ENCODE data around the gene FBXO42. TPM values are rescaled to one million over a fixed set of nuclear protein-coding genes. Genes with fewer than 3 reads are reported as not detected.

Gene FBXO42
- polyA plus RNA-seq, 1 experiment, result 15.1 TPM

DNA sequence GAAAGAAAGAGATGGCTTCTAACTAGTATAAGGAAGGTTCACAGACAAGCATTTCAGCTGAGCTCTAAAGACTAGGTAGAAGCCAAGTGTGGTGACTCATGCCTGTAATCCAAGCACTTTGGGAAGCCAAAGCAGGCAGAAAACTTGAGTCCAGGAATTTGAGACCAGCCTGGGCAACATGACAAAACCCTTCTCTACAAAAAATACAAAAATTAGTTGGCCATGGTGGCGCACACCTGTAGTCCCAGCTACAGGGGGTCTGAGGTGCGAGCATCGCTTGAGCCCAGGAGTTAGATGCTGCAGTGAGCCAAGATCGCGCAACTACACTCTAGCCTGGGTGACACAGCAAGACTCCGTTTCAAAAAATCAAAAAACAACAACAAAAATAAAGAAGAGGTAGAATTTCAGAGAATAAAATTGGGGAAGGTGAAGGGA, 27.8 kb downstream of the FBXO42 start:
- H3K27me3 ChIP-seq (ENCODE audit: control insufficient read depth, insufficient read depth, low read length), result no peaks in the 10 kb centered on the region
- H3K9me3 ChIP-seq (ENCODE audit: control insufficient read depth, insufficient read depth, low read length), result no peaks in the 10 kb centered on the region
- ChIA-PET POLR2A (no interaction called here), CTCF (no interaction called here)
- H3K27ac ChIP-seq (ENCODE audit: low read depth, low read length), result peak overlapping the region; percentile 39
- TF ChIP-seq, protein P1, sequence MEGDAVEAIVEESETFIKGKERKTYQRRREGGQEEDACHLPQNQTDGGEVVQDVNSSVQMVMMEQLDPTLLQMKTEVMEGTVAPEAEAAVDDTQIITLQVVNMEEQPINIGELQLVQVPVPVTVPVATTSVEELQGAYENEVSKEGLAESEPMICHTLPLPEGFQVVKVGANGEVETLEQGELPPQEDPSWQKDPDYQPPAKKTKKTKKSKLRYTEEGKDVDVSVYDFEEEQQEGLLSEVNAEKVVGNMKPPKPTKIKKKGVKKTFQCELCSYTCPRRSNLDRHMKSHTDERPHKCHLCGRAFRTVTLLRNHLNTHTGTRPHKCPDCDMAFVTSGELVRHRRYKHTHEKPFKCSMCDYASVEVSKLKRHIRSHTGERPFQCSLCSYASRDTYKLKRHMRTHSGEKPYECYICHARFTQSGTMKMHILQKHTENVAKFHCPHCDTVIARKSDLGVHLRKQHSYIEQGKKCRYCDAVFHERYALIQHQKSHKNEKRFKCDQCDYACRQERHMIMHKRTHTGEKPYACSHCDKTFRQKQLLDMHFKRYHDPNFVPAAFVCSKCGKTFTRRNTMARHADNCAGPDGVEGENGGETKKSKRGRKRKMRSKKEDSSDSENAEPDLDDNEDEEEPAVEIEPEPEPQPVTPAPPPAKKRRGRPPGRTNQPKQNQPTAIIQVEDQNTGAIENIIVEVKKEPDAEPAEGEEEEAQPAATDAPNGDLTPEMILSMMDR (IDR thresholded peaks at IDR 0.05; ENCODE audit: low read depth, low read length), result no peak
- peak; percentile 49 for DNase-seq (ENCODE audit: low read depth, low spot score)
- H3K4me3 ChIP-seq (ENCODE audit: low read depth, low read length), result no peak overlapping the region

DNA sequence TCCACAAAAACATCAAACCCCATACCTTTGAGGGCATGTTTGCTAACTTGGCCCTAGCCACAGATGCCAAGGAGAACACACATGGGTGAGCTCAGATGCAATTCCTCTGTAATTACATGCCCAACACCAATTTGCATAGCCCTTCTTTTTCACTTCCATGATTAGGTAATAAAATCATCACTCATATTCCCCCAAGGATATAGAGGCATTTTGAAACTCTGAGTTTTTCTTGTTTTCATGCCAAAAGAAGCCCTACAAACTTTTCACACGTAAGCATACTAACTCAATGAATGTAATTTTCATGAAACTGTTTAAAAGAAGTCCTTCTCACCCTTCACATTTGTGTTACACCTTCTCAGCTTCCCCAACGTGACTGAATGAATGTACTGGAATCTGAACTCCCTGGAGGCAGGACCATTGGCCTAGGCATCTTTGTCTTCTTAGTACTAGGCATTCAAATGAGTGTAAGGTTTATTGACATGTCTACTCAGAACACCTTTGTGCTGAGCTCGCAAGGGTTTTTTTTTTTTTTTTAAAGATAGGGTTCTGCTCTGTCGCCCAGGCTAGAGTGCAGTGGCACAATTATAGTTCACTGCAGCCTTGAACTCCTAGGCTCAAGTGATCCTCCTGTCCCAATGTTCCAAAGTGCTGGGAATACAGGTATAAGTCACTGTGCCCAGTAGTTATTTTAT, 31.0 kb downstream of the FBXO42 start:
- no peaks in the 10 kb centered on the region for H3K27me3 ChIP-seq (ENCODE audit: control insufficient read depth, insufficient read depth, low read length)
- no peak overlapping the region for H3K27ac ChIP-seq (ENCODE audit: low read depth, low read length)
- H3K4me3 ChIP-seq (ENCODE audit: low read depth, low read length), result no peak overlapping the region
- TF ChIP-seq, protein P1 (IDR thresholded peaks at IDR 0.05; ENCODE audit: low read depth, low read length), result no peak
- DNase-seq (ENCODE audit: low read depth, low spot score), result no peak
- H3K9me3 ChIP-seq (ENCODE audit: control insufficient read depth, insufficient read depth, low read length), result no peaks in the 10 kb centered on the region
- CTCF ChIA-PET, result interaction anchor here (0.6 to 1.3 kb wide), 2 partner anchors 13 to 30 kb away, joined by 3 read pairs; partner anchors contain the start of gene FBXO42
- POLR2A ChIA-PET, result no interaction called here

DNA sequence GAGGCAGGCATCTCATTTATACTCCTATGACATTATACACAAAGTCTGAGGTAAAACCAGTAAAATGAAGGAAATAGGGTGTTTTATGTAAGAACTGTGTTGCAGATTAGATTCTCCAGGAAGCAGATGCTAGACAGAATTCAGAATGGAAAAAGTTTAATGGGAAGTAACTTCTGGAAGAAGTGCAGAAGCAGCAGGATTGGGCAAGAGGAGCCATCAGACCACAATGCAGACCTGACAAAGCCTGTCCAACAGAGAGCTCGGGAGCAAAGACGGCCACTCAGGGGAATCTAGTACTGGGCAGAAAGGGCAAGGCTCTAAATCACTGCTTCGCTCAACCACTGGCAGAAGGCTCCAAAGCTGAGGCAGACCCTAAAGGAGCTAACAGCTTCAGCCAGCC, 33.7 kb downstream of the FBXO42 start:
- no peaks in the 10 kb centered on the region for H3K9me3 ChIP-seq (ENCODE audit: control insufficient read depth, insufficient read depth, low read length)
- no peak overlapping the region for H3K4me3 ChIP-seq (ENCODE audit: low read depth, low read length)
- no peaks in the 10 kb centered on the region for H3K27me3 ChIP-seq (ENCODE audit: control insufficient read depth, insufficient read depth, low read length)
- no peak overlapping the region for H3K27ac ChIP-seq (ENCODE audit: low read depth, low read length)
- TF ChIP-seq, protein P1 (IDR thresholded peaks at IDR 0.05; ENCODE audit: low read depth, low read length), result no peak
- POLR2A ChIA-PET, result interaction anchor here (1.0 kb wide), 1 partner anchor 58 kb away, joined by 3 read pairs; no protein-coding TSS in a partner anchor
- DNase-seq (ENCODE audit: low read depth, low spot score), result no peak
- CTCF ChIA-PET, result interaction anchor here (0.6 to 1.3 kb wide), 2 partner anchors 34 to 515 kb away, joined by 3 read pairs; partner anchors contain the start of gene FBXO42

DNA sequence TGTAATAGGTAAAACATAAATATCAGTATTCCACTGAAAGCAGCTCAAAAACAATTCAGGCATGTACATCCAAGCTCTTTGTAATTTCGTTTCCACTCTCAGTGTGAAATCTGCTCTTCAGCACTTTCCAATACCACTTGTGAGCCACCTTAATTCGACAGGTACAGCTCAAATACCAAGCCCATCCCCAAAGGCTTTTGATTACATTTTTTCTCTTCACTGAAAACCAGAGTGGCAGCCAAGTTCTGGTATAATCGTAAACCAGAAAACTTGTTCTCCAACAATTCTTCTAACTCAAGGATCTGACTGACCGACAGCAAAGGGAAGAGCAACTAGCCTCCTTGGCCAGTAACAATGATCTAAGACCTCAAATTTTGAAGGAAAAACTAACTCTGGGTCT, 36.8 kb downstream of the FBXO42 start:
- POLR2A ChIA-PET, result interaction anchor here (1.0 to 1.1 kb wide), 2 partner anchors 49 to 54 kb away, joined by 3 to 4 read pairs; no protein-coding TSS in a partner anchor
- TF ChIP-seq, protein P1 (IDR thresholded peaks at IDR 0.05; ENCODE audit: low read depth, low read length), result no peak
- H3K27ac ChIP-seq (ENCODE audit: low read depth, low read length), result no peak overlapping the region
- no peaks in the 10 kb centered on the region for H3K9me3 ChIP-seq (ENCODE audit: control insufficient read depth, insufficient read depth, low read length)
- no peak overlapping the region for H3K4me3 ChIP-seq (ENCODE audit: low read depth, low read length)
- DNase-seq (ENCODE audit: low read depth, low spot score), result no peak
- CTCF ChIA-PET, result interaction anchor here (1.1 to 1.2 kb wide), 2 partner anchors 11 to 48 kb away, joined by 3 to 4 read pairs; no protein-coding TSS in a partner anchor
- no peaks in the 10 kb centered on the region for H3K27me3 ChIP-seq (ENCODE audit: control insufficient read depth, insufficient read depth, low read length)

DNA sequence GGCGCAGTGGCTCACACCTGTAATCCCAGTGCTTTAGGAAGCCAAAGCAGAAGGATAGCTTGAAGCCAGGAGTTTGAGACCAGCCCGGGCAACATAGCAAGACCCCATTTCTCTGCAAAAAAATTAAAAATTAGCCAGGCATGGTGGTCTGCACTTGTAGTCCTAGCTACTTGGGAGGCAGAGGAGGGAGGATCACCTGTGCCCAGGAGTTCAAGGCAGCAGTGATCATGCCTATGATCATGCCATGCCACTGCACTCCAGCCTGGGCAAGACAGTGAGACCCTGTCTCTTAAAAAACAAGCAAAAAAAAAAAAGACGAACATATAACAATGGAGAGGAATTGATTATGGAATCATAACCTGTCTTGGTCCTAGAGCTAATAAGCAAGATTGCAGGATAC, 45.1 kb downstream of the FBXO42 start:
- CTCF ChIA-PET, result no interaction called here
- Histone ChIP-seq H3K27me3 (ENCODE audit: control insufficient read depth, insufficient read depth, low read length) (no peaks in the 10 kb centered on the region), H3K27ac (ENCODE audit: low read depth, low read length) (no peak overlapping the region), H3K9me3 (ENCODE audit: control insufficient read depth, insufficient read depth, low read length) (no peaks in the 10 kb centered on the region), H3K4me3 (ENCODE audit: low read depth, low read length) (no peak overlapping the region)
- TF ChIP-seq, protein P1 (IDR thresholded peaks at IDR 0.05; ENCODE audit: low read depth, low read length), result no peak
- POLR2A ChIA-PET, result interaction anchor here (0.6 kb wide), 1 partner anchor 13 kb away, joined by 6 read pairs; no protein-coding TSS in a partner anchor
- DNase-seq (ENCODE audit: low read depth, low spot score), result no peak

All from AG04450 (cell line).